Activated naive CD8-positive, alpha-beta T cell treated with anti-CD3 and anti-CD28 coated beads, Interleukin-2, amount 10 ng/mL, durations not matched to agents 7 days and 5 days (primary cell): ENCODE measurements around the gene KCNAB2. TPM values are rescaled to one million over a fixed set of nuclear protein-coding genes. Genes with fewer than 3 reads are reported as not detected.

Source experiments
- ATAC-seq: fragments of 150-1000 bp; cut with Tn5 transposase; one replicate; pipeline ENCODE4 v1.10.0; 2021; ENCODE audit warnings: low read depth, moderate library complexity
- POLR2A ChIA-PET: fragments of 350-600 bp; sonication (Branson Sonifier 250); formaldehyde crosslinking; loops from one replicate; lab custom pipeline; 2021; ENCODE audit warnings: antibody characterized with exemption; lab: Charles Lee
- DNase-seq: peaks from one replicate; pipeline ENCODE4 v3.0.0; 2021
- H3K27ac Mint-ChIP-seq: one replicate; pipeline ENCODE4 v1.8.0; 2022; ENCODE audit warnings: mild to moderate bottlenecking, mixed read lengths
- H3K27me3 Mint-ChIP-seq: one replicate; pipeline ENCODE4 v1.8.0; 2022; ENCODE audit warnings: mild to moderate bottlenecking, moderate library complexity, mixed read lengths
- H3K36me3 Mint-ChIP-seq: one replicate; pipeline ENCODE4 v1.8.0; 2021; ENCODE audit warnings: mild to moderate bottlenecking, mixed read lengths
- H3K4me1 Mint-ChIP-seq: one replicate; pipeline ENCODE4 v1.8.0; 2021; ENCODE audit warnings: mixed read lengths
- H3K4me3 Mint-ChIP-seq: one replicate; pipeline ENCODE4 v1.8.0; 2022; ENCODE audit warnings: mild to moderate bottlenecking, moderate library complexity, mixed read lengths
- H3K9me3 Mint-ChIP-seq: one replicate; pipeline ENCODE4 v1.8.0; 2021; ENCODE audit warnings: mixed read lengths
- total RNA-seq, 2 experiments: library from RNA; stranded (reverse); gene quantifications; one replicate each; pipeline ENCODE4 v1.2.3, GENCODE V29; 2021

Gene KCNAB2
- total RNA-seq, 2 experiments from 2014 or later = 290 to 307 TPM

GRCh38 chr1:6004412-6005123 is 41.1 kb upstream of the KCNAB2 start:
- POLR2A ChIA-PET = interaction anchor here (1.0 kb wide), 1 partner anchor 21 kb away, joined by 3 read pairs; no protein-coding TSS in a partner anchor
- Mint-ChIP-seq H3K36me3 (peaks cover 6% of the 10 kb centered on the region), H3K27ac (no peak overlapping the region), H3K27me3 (no peaks in the 10 kb centered on the region), H3K9me3 (no peaks in the 10 kb centered on the region), H3K4me3 (no peak overlapping the region), H3K4me1 (peaks cover 30% of the 10 kb centered on the region)
- peak; percentile 4 for DNase-seq
- ATAC-seq = no peak

DNA sequence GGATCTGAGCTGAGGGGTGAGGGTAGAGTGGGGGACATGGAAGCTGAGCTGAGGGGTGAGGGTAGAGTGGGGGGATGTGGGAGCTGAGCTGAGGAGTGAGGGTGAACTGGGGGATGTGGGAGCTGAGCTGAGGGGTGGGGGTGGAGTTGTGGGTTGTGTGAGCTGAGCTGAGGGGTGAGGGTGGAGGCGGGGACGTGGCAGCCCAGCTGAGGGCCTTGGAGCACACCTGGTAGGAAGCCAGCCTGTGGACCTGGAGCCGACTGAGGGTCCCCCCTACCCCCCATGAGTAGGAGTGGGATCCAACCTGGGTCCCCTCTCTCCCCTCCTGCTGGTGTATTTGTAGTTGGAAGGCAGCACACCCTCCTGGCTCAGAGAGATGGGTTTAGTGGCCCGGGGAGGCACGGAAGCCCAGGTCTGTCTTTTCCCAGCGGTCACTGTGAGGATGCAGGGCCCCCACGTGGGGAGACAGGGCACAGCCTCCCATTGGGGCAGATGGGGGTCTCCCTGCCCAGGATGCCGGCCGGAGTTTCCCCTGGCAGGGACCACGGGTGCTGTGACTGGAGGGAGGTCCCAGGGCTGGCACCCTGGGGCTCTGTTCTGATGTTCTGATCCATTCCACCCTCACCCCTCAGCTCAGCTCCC is 40.3 kb upstream of the KCNAB2 start:
- DNase-seq (peak; percentile 31), ATAC-seq (no peak)
- Mint-ChIP-seq H3K4me1 (peaks cover 25% of the 10 kb centered on the region), H3K36me3 (peaks cover 5% of the 10 kb centered on the region), H3K9me3 (no peaks in the 10 kb centered on the region), H3K27ac (no peak overlapping the region), H3K27me3 (no peaks in the 10 kb centered on the region), H3K4me3 (no peak overlapping the region)
- POLR2A ChIA-PET = interaction anchor here (1.0 kb wide), 1 partner anchor 21 kb away, joined by 3 read pairs; no protein-coding TSS in a partner anchor

- peaks cover 7% of the 10 kb centered on the region for H3K36me3 Mint-ChIP-seq
- ATAC-seq (no peak), DNase-seq (peak; percentile 24)
- H3K4me3 Mint-ChIP-seq = peak overlapping the region; percentile 54
- POLR2A ChIA-PET = interaction anchor here (1.2 kb wide), 1 partner anchor 19 kb away, joined by 3 read pairs; no protein-coding TSS in a partner anchor
- H3K27ac Mint-ChIP-seq = peak overlapping the region; percentile 87
- H3K4me1 Mint-ChIP-seq = peaks cover 17% of the 10 kb centered on the region
- no peaks in the 10 kb centered on the region for H3K27me3 Mint-ChIP-seq
- H3K9me3 Mint-ChIP-seq = no peaks in the 10 kb centered on the region
These were observed 38.8 kb upstream of the KCNAB2 start for GRCh38 chr1:6006882-6007281.

GRCh38 chr1:6007318-6008083 is 38.2 kb upstream of the KCNAB2 start:
- Mint-ChIP-seq H3K4me3 (peak overlapping the region; percentile 54), H3K27me3 (no peaks in the 10 kb centered on the region), H3K4me1 (peaks cover 16% of the 10 kb centered on the region), H3K27ac (no peak overlapping the region), H3K9me3 (no peaks in the 10 kb centered on the region), H3K36me3 (peaks cover 7% of the 10 kb centered on the region)
- peak; percentile 57 for ATAC-seq
- DNase-seq = no peak
- POLR2A ChIA-PET = interaction anchor here (1.2 kb wide), 1 partner anchor 18 kb away, joined by 3 read pairs; no protein-coding TSS in a partner anchor

DNA sequence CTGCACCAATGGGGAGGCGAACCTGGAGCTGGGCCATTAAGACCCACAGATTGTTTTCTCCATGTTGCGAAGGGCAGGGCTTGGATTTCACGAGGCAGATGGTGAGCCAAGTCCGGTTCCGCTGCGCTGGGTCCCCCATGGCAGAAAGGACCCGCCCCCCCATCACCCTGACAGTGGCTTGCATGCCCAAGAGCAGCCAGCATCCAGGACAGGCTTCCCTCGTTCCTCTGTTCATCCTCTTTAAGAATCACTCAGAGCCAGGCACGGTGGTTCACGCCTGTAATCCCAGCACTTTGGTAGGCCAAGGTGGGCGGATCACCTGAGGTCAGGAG is 37.6 kb upstream of the KCNAB2 start:
- DNase-seq = no peak
- no peak for ATAC-seq
- Mint-ChIP-seq H3K27ac (no peak overlapping the region), H3K27me3 (no peaks in the 10 kb centered on the region), H3K36me3 (peaks cover 7% of the 10 kb centered on the region), H3K9me3 (no peaks in the 10 kb centered on the region), H3K4me1 (peaks cover 19% of the 10 kb centered on the region), H3K4me3 (no peak overlapping the region)
- POLR2A ChIA-PET = no interaction called here

- H3K9me3 Mint-ChIP-seq = no peaks in the 10 kb centered on the region
- POLR2A ChIA-PET = no interaction called here
- H3K4me1 Mint-ChIP-seq = peaks cover 15% of the 10 kb centered on the region
- H3K27me3 Mint-ChIP-seq = no peaks in the 10 kb centered on the region
- H3K4me3 Mint-ChIP-seq = no peak overlapping the region
- DNase-seq = no peak
- H3K27ac Mint-ChIP-seq = no peak overlapping the region
- no peak for ATAC-seq
- H3K36me3 Mint-ChIP-seq = peaks cover 7% of the 10 kb centered on the region
These were observed 37.0 kb upstream of the KCNAB2 start for GRCh38 chr1:6008696-6009095.

GRCh38 chr1:6009120-6010040 is 36.3 kb upstream of the KCNAB2 start:
- Mint-ChIP-seq H3K9me3 (no peaks in the 10 kb centered on the region), H3K36me3 (peaks cover 9% of the 10 kb centered on the region), H3K4me1 (peaks cover 15% of the 10 kb centered on the region), H3K27me3 (no peaks in the 10 kb centered on the region), H3K4me3 (no peak overlapping the region), H3K27ac (no peak overlapping the region)
- ATAC-seq (no peak), DNase-seq (no peak)
- POLR2A ChIA-PET = interaction anchor here (1.3 kb wide), 1 partner anchor 15 kb away, joined by 4 read pairs; no protein-coding TSS in a partner anchor

- POLR2A ChIA-PET = interaction anchor here (1.1 to 1.3 kb wide), 2 partner anchors 15 to 17 kb away, joined by 4 read pairs; no protein-coding TSS in a partner anchor
- no peak overlapping the region for H3K4me3 Mint-ChIP-seq
- H3K9me3 Mint-ChIP-seq = no peaks in the 10 kb centered on the region
- ATAC-seq (no peak), DNase-seq (no peak)
- H3K27ac Mint-ChIP-seq = no peak overlapping the region
- peaks cover 11% of the 10 kb centered on the region for H3K4me1 Mint-ChIP-seq
- peaks cover 10% of the 10 kb centered on the region for H3K36me3 Mint-ChIP-seq
- H3K27me3 Mint-ChIP-seq = no peaks in the 10 kb centered on the region
These were observed 35.1 kb upstream of the KCNAB2 start for GRCh38 chr1:6010554-6010953.

GRCh38 chr1:6011161-6011945 is 34.3 kb upstream of the KCNAB2 start:
- Mint-ChIP-seq H3K27ac (no peak overlapping the region), H3K36me3 (peaks cover 10% of the 10 kb centered on the region), H3K4me1 (peaks cover 11% of the 10 kb centered on the region), H3K9me3 (no peaks in the 10 kb centered on the region), H3K27me3 (no peaks in the 10 kb centered on the region), H3K4me3 (no peak overlapping the region)
- DNase-seq (no peak), ATAC-seq (no peak)
- POLR2A ChIA-PET = interaction anchor here (1.1 kb wide), 1 partner anchor 15 kb away, joined by 4 read pairs; no protein-coding TSS in a partner anchor

DNA sequence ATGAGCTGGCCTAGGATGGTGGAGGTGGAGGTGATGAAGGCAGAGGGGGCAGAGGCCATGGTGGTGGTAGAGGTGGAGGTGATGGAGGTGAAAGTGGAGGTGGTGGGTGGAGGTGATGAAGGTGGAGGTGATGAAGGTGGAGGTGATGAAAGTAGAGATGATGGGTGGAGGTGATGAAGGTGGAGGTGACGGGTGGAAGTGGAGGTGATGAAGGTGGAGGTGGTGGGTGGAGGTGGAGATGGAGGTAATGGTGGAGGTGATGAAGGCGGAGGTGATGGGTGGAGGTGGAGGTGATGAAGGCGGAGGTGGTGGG is 33.8 kb upstream of the KCNAB2 start:
- Mint-ChIP-seq H3K9me3 (no peaks in the 10 kb centered on the region), H3K27ac (no peak overlapping the region), H3K4me3 (no peak overlapping the region), H3K27me3 (no peaks in the 10 kb centered on the region), H3K36me3 (peaks cover 10% of the 10 kb centered on the region), H3K4me1 (peaks cover 8% of the 10 kb centered on the region)
- no peak for ATAC-seq
- POLR2A ChIA-PET = no interaction called here
- no peak for DNase-seq

- H3K27ac Mint-ChIP-seq = peak overlapping the region; percentile 45
- no peak overlapping the region for H3K4me3 Mint-ChIP-seq
- peaks cover 10% of the 10 kb centered on the region for H3K36me3 Mint-ChIP-seq
- POLR2A ChIA-PET = no interaction called here
- DNase-seq (no peak), ATAC-seq (peak; percentile 55)
- H3K27me3 Mint-ChIP-seq = no peaks in the 10 kb centered on the region
- no peaks in the 10 kb centered on the region for H3K9me3 Mint-ChIP-seq
- peaks cover 6% of the 10 kb centered on the region for H3K4me1 Mint-ChIP-seq
These were observed 33.0 kb upstream of the KCNAB2 start for GRCh38 chr1:6012529-6013318.
